Nephron progenitor cell (in vitro differentiated cells): ENCODE results near the gene ZNRF1.
A peak's percentile ranks its signal among the peaks of the same experiment; 100 is the strongest.

Experiments
- DNase-seq: peaks from one replicate; pipeline ENCODE4 v3.0.0; 2021
- H3K27ac Mint-ChIP-seq: 2 replicates; pipeline ENCODE4 v1.8.0; 2021; ENCODE audit warnings: mild to moderate bottlenecking, moderate library complexity, mixed read lengths
- H3K27me3 Mint-ChIP-seq: 2 replicates; pipeline ENCODE4 v1.8.0; 2021; ENCODE audit warnings: mild to moderate bottlenecking, low read depth, mixed read lengths; ENCODE audit not compliant: poor library complexity
- H3K36me3 Mint-ChIP-seq: 2 replicates; pipeline ENCODE4 v1.8.0; 2021; ENCODE audit warnings: low read depth, mixed read lengths
- H3K4me1 Mint-ChIP-seq: 2 replicates; pipeline ENCODE4 v1.8.0; 2021; ENCODE audit warnings: mixed read lengths
- H3K4me3 Mint-ChIP-seq: 2 replicates; pipeline ENCODE4 v1.8.0; 2021; ENCODE audit warnings: mild to moderate bottlenecking, moderate library complexity, mixed read lengths
- H3K9me3 Mint-ChIP-seq: 2 replicates; pipeline ENCODE4 v1.8.0; 2021; ENCODE audit warnings: mild to moderate bottlenecking, moderate library complexity, mixed read lengths
- CTCF ChIP-seq: fragments of 200-600 bp; sonication (generic); IDR thresholded peaks from 2 replicates; pipeline ENCODE4 v1.5.0; 2021; ENCODE audit warnings: antibody characterized with exemption

The ZNRF1 gene

GRCh38 chr16:75019586-75019985 lies 20.8 kb downstream of the ZNRF1 start:
- no peak for DNase-seq
- H3K9me3 Mint-ChIP-seq: peaks cover 42% of the 10 kb centered on the region
- TF ChIP-seq CTCF: no peak
- H3K36me3 Mint-ChIP-seq: peaks cover 74% of the 10 kb centered on the region
- no peak overlapping the region for H3K27ac Mint-ChIP-seq
- no peak overlapping the region for H3K4me3 Mint-ChIP-seq
- peaks cover 17% of the 10 kb centered on the region for H3K4me1 Mint-ChIP-seq
- H3K27me3 Mint-ChIP-seq: no peaks in the 10 kb centered on the region

GRCh38 chr16:75021410-75021809 lies 22.6 kb downstream of the ZNRF1 start:
- DNase-seq: no peak
- Mint-ChIP-seq H3K27me3 (no peaks in the 10 kb centered on the region), H3K4me3 (no peak overlapping the region), H3K4me1 (peaks cover 29% of the 10 kb centered on the region), H3K27ac (no peak overlapping the region), H3K36me3 (peaks cover 67% of the 10 kb centered on the region), H3K9me3 (peaks cover 38% of the 10 kb centered on the region)
- TF ChIP-seq CTCF: no peak

GRCh38 chr16:75022567-75022966 lies 23.7 kb downstream of the ZNRF1 start:
- H3K27me3 Mint-ChIP-seq: no peaks in the 10 kb centered on the region
- peaks cover 65% of the 10 kb centered on the region for H3K36me3 Mint-ChIP-seq
- H3K27ac Mint-ChIP-seq: no peak overlapping the region
- TF ChIP-seq CTCF: no peak
- DNase-seq: no peak
- H3K4me1 Mint-ChIP-seq: peaks cover 27% of the 10 kb centered on the region
- H3K9me3 Mint-ChIP-seq: peaks cover 38% of the 10 kb centered on the region
- no peak overlapping the region for H3K4me3 Mint-ChIP-seq

- Mint-ChIP-seq H3K27me3 (no peaks in the 10 kb centered on the region), H3K9me3 (peaks cover 38% of the 10 kb centered on the region), H3K4me3 (no peak overlapping the region), H3K4me1 (peaks cover 25% of the 10 kb centered on the region), H3K27ac (peak overlapping the region; percentile 52), H3K36me3 (peaks cover 61% of the 10 kb centered on the region)
- no peak for TF ChIP-seq CTCF
- DNase-seq: no peak
These were observed 24.2 kb downstream of the ZNRF1 start for GRCh38 chr16:75023009-75023408.

- no peaks in the 10 kb centered on the region for H3K27me3 Mint-ChIP-seq
These were observed 25.4 kb downstream of the ZNRF1 start for GRCh38 chr16:75024182-75024581.

More at GRCh38 chr16:75024182-75024581, 25.4 kb downstream of the ZNRF1 start:
- Mint-ChIP-seq H3K9me3 (peaks cover 36% of the 10 kb centered on the region), H3K4me3 (no peak overlapping the region), H3K36me3 (peaks cover 50% of the 10 kb centered on the region), H3K27ac (peak overlapping the region; percentile 13), H3K4me1 (peaks cover 25% of the 10 kb centered on the region)
- DNase-seq: no peak
- no peak for TF ChIP-seq CTCF
